HG03460 (cell line): ENCODE results near the gene HOXC10.

Experiments used
- ATAC-seq: cut with Tn5 transposase; IDR thresholded peaks from one replicate; pipeline ENCODE4 v1.9.1; 2021; ENCODE audit not compliant: unreplicated experiment

The HOXC10 gene

DNA sequence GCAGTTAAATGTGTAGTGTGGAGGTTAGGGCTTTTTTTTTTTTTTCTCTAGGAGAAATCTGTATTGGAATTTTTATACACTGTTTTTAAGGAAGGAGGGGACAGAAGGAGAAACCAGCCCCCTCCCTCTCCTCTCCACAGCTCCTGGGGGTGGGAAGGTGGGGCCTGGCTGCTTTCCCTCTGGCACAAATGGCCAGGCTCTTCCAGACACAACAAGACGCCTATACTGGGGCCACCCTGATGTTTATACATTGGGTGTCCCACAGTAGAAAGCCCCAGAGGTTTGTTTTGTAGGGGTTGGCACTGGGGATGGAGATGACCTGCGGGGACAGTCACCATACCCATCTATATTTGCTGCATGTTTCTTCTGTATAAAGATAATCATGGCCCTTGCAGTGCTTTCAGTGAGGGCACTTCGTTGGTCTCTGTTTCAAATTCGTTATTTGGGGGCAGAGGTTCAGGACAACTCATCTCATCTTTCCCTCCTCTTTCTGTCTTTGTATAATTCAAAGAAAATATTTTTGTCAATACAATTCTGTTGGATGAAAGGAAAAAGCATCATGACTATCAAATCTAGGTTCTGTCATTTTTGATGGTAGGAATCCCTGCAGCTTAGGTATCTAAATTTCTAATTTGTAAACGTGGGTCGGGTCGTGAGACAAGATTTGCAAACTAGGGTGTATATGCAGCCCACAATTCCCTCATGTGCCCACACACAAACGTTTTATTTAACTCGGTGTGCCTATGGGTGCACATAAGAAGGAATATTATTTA is 7.9 kb upstream of the HOXC10 start:
- ATAC-seq = no peak

DNA sequence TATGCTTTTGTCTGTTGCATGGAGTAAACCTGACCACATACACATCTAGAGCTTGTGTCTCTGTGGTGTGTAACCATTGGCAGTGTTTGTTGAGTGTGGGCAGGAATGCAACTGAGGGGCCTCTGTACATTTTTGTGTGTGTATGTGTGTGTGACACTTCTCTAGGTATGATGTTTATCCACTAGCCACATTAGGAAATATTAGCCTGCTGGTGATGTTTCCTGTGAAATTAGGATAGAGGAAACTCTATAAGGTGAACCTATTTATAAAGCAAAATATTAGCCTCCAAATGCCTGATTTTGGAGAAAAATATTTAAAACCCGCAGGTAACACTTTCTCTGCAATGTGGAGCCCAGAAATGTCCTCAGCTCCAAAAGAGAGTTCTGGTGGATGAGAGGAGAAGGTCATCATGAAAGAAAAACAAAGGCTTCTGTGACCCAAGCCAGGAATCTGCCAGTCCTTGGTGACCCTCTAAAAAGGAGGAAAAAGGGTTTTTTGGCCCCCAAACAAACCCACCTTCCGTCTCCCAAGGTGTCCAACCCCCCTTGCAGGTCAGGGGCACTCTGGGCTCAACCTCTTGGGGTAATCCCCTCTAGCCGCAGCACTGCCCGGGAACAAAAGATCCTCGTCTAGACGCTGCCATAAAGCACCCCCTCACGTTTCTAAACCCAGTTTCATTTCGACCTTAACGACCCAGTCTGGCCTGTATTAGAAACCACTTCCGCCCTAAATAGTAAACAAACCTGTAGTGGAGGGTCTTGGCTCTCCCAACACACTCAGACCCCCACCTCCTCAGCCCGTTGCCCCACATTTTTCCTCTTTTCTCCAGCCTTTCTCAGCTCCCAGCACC is 7.1 kb upstream of the HOXC10 start:
- no peak for ATAC-seq

DNA sequence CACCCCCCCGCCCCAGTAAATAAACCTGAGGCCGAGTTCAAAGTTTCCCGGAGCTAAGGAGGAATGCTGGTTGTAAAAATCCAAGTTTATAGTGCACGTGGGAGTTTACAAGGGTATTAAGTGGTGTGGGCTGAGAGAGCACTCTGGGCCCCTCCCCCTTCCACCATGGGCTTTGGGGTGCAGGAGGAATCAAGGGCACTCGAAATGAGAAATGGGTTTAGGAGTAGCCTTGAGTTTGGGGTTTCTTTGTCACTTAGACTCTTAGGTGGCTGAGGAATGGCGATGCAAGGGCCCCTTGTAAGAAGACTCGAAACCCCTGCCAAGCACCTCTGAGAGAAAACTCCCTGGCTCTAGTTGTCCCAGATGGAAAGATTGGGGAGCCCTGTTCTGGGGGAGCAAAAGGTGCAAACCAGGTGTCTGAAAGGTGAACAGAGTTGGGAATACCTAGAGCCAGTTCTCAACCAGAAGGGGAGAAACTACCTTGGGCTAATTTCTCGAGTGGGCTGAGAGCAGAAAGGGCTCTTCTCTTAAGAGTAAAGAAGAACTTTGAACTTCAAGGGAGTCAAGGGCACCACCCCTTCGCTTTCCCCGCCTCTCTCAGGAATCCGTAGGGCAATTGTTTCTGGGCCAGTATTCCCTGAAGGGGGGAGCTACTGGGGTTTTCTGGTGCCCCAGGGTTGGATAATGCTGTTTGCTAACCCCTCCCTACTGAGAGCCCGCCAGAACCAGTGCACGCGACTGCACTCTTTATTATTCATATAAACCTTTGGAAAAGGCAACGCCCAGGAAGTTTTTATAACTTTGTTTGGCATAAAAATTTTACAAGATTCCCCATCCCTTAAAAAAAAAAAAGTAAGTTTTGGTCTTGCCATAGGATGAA is 6.2 kb upstream of the HOXC10 start:
- ATAC-seq = no peak

DNA sequence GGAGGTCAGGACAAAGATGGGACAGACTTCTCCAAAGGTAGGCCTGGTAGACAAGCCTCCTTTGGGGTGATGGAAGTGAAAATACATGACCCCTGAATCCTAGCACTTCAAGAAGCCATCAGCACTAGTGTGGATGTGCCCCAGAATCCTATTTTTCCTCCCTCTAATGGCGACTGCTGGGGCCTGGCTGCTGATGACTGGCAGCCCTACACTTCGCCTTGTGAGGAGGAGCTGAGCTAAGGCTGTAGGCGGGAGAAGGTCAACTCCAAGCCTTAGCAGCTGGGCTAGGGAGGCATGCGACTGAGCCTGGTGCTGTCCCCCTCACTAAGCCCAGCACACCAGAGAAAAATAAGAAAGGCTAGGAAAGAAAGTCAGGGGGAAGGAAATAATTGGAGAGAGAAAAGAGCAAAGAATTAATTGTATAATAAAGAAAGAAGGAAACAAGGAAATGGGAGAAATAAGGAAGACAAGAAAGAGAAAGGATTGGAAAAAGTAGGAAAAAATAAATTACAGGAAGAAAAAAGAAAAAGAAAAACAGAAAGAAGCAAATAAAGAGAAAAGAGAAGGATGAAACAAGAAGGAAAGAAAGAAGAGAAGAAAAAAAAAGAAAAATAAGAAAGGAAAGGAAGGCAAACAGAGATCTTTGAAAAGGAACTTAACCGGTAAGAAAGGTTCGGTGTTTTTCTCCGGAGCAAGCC is 4.7 kb upstream of the HOXC10 start:
- ATAC-seq = no peak

DNA sequence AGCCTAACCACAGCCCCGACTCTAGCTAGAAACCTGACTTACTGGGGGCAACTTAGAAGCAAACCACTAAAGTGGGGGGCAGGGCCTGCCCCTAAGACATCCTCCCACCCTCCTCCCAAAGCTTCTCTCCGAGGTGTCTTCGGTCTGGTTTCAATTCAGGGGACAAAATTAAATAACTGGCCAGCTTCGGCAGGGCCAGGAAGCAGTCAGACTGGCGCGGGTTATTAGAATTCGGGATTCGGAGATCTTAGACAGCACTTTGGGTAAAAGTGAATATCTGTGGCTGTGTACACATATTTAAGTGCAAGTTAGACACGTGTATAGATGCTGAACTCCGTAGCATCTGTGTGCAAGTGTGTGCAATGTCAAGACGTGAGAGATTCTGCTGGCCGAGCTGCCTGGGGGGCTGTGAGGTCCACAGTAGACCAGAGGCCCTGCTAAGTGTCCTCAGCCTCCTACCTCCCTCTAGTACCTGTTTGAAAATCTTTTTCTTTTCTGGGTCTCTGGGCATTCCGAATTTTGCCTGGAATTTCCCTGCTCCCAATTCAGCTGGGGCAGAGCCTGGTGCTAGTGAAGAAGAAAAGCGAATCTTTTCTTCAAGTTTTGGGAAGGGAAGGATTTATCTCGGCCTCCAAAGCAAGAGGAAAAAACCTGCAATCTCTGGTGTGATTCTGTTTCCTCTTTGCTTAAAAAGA is 4.0 kb upstream of the HOXC10 start:
- no peak for ATAC-seq

DNA sequence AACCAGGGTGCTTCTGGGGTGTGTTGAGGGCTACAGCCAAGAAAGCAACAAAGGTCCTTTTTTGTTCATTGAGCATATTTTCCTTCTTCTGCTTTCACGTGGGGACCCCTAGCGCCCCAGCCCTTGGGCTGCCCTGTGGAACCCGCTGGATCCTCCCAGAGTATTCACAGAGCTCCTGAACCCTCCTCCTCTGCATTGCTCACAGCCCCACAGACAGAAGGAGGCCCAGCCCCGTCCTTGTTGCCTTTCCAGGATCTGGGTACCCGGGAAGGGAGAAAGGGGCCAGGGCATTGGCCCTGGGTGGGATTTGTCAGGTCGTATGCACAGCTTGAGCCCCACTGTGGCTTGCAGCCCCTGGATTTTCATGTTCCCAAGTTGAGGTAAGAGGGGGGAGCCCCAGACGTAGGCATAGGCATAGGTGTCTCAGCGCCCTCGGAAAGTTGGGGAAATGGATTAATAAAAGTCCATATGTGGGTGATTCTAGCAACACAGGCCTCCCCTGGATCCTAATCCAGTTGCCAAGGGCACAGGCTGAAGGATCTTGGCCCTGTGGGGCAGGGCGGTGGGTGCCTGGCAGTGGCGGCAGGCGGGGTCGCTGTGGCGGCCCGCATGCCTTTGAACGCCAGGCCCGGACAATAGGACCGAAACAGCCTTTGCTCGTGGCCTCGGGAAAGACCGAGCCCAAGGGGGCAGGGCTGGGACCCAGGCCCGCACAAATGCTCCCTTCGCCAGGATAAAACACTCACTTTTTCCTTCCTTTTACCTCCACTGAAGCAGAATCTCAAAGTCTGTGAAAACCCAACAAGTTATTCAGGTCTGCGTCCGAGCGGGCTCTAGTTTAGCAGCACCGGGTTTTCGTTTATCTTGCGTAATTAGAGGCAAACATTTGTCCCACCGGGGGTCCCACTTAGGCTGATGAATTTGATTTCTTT is 3.0 kb upstream of the HOXC10 start:
- ATAC-seq = no peak

DNA sequence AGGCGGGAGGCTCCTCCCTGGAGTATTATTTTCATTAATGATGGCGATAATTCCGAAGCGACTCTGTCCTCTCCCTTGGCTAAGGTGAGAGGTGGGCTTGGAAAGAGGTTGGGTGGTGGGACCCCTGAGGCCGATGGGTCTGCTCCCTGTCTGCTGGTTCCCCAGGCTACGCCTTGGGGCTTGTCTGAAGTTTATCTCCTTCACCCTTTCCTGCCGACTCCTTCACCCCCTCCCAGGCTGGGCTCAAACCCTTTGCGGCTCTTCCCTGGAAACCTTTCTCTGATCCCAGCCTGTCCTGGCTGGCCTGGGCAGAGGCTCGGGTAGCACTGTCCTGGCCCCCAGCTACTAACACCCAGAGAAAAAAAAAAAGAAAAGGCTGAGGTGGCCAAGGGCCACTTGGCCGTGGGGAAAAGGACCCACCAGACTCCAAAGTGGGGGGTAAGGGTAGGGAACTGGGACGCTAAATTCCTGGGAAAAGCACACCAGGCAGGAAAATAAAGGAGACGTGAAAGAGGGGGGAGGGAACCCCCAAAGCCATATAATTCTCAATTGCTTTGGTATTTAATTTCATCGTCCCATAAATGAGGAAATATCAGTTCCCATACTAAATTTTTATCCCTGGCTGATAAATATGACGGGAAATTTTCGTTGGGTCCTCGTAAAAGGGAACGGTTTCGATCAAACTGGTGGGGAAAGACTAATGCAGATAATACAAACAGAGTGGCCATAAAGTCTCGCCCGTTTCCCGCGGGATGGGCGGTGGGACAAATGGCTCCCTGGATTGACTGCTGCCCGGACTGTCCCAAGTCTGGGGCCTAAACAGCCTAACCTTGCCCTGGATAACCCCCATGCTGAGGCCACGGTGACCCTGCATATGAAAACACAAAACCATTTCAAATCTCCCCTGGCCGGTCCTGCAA is 2.0 kb upstream of the HOXC10 start:
- ATAC-seq = no peak

DNA sequence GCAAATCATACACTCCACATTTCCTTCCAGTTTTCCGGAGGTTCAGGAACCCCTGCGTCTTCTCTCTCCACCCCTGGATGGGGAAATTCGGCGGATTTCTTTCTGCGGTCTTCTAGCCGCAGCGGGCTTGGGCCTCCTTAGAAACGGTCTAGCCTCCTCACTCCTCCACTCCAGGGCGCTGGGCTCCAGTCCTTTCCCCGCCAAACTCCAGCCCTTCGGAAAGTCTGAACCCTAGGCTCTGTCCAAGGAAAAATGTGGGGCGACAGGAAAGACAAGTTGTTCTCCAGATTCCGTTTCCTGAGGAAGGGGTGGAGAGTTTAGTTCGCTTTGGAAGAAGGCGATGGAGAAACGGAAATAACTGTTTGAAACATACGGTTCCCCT is 1.4 kb upstream of the HOXC10 start:
- ATAC-seq = no peak

DNA sequence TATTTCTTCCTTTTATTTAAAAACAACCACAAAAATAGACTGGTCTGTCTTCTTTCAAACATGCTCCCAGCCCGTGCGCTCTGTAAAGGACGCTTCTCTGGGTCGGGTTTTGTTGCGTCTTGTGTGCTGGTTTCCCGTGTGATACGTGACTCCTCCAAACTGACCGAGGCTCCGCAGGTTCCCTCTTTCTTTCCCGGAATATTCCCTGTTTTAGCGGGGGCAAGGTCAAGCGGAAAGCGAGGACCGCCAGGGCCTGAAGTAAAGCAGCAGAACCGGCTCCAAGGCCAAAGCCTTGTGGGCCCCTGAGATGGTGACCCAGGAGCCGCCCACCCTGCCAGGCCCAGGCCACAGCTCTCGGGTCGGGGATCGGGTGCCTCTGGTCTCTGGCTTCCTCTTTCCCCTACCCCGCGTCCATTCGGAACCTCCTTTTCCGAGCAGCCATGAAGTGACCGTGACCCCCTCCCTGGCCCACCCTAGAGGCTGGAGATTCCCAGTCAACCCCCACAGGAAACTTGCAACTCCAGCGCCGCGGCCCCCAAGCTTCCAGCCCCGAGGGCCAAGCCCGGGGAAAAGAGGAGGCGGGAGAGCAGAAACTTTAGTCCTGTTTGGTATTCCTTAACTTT is 885 bp upstream of the HOXC10 start:
- ATAC-seq = no peak

DNA sequence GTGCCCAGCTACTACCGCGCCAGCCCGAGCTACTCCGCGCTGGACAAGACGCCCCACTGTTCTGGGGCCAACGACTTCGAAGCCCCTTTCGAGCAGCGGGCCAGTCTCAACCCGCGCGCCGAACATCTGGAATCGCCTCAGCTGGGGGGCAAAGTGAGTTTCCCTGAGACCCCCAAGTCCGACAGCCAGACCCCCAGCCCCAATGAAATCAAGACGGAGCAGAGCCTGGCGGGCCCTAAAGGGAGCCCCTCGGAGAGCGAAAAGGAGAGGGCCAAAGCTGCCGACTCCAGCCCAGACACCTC is 697 bp downstream of the HOXC10 start:
- no peak for ATAC-seq

DNA sequence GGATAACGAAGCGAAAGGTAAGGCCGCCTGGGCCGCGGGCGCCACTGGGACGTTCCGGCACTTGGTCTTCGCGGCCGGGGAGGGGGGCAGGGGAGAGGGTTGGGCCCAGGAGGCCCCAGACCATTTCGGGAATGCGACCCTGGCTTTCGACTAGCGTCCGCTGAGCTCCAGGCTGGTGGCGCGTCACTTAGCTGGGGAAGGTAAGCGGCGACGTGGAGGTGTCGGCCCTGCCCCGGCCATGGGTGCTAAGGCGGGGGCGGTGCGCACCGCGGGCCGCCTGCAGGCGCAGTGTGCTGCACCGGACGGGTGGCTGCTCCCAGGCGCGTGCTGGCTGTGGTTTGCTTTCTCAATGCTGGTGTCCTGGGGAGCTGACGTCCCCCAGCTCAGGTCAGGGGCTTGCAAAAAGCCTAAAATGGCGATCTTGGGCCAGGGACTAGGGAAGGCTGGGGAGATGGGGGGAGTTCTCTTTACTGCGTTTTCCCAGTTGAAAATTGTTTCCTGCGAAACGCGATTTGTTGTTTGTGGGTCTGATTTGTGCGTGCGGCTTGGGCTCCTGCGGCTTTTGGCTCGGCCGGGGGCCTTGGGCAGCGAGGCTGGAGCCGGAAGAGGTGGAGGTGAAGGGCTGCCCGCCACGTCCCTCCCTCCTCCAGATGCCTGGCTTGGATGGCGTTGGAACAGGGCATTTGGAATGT is 1.2 kb downstream of the HOXC10 start:
- no peak for ATAC-seq

DNA sequence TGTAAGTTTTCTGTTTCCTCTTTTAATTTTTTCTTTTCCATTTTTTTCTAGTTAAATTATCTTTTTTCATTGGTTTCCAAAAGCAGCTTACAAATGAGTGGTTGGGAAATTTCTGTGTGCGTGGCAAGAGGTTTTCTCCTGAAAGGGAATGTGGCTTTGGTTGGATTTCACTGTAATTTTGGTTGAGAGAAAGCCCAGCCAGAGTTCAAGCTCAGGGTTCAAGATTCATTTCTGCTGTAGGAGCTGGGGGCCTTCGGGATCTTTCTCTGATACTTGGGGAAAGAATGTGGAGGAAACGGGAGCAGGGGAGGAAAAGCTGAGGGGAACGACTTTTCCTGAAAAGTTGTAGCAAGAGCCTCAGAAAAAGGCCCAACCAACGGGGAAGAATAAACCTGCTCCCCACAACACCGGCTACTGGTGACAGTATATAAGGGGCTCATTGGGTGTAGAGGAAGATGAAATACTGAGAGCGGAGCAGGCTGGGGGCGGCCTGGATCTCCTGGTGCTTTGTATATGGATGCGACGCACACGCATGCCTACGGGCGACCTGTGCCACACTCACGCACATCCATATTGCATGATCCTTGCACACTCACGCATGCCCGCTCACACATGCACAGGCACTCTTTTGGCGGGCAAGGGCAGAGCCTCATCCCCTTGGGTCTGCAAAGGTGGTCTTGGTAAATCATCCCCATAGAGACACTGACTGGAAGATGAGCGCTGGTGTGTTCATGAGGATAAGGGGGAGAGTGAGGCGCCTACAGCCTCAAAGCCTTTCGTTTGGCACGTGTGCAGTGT is 1.9 kb downstream of the HOXC10 start:
- no peak for ATAC-seq

DNA sequence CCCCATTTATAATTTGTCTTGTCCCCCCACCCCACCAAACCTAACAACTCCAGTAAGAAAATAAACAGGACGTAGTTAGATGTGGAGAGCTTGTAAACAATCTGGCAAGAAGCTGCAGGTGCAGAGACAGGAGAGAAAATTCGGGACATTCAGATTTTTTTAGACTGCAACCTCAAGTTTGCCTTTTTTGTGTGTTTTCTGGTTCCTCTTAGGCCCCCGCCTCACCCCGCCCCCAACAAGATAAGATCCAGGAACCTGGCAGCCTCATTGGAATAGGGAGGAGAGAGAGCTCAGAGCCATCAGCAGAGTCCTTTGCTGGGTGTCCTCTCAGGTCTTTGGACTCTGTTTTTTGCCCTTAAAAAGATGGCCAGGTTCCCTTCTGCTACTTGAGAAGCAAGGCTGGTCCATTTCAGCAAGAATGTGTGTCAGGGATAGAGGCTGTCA is 2.9 kb downstream of the HOXC10 start:
- ATAC-seq = no peak

DNA sequence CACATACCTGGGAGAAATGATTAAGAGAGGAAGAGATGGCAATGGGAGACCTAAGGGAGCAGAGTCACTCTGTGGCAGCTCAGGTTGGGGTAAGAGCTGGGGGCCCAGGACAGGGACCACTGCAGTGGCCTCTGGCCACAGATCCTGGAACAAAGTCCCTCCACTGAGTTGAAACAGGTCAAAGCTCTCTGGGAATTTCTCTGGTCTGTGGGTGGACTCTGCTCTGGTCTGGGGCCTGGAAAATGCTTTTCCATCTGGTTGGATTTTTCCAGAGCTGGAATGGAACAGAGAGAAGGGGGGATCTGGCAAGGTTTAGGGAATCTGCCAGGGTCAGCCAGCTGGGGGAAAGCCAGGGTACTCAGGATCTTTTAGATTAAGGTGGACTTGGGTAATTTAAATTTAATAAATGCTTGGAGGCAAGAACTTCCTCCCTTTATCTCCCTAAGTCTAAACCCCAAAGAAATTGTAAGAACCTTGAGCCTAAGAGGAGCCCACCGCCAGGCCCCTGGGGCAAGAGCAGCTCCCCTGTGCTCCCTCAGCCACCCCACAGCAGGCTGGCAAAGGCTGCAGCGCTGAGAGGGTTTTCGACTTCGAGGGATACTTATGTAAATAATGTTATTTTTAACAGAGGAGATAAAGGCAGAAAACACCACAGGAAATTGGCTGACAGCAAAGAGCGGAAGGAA is 3.7 kb downstream of the HOXC10 start:
- no peak for ATAC-seq

DNA sequence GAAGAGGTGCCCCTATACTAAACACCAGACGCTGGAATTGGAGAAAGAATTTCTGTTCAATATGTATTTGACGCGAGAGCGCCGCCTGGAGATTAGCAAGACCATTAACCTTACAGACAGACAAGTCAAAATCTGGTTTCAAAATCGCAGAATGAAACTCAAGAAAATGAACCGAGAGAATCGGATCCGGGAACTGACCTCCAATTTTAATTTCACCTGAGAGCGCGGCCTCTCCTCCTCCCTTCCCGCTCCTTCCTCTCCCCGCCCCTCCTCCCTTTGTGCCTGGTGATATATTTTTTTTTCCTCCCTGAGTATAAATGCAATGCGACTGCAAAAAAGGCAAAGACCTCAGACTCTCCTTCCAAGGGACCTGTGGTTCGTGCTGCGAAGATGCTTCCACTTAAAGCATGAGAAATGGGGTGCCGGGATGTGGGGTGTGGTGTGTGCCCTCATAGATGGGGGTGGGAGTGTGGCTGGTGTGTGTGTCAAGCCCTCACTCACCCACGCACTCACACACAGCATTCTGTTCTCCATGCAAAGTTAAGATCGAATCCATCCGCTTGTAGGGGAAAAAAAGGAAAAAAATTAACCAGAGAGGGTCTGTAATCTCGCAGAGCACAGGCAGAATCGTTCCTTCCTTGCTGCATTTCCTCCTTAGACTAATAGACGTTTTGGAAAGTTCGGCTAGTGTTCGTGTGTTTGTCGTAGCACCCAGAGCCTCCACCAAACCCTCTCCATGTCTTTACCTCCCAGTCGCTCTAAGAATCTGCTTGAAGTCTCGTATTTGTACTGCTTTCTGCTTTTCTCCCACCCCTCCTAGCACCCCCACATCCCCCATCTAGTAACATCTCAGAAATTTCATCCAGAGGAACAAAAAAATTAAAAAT is 4.5 kb downstream of the HOXC10 start:
- no peak for ATAC-seq
